HepG2 (cell line): ENCODE measurements around the gene GATA1. TPM values are rescaled to one million over a fixed set of nuclear protein-coding genes. Genes with fewer than 3 reads are reported as not detected.

ENCODE experiments used
- ATAC-seq: fragments of 200-7000 bp; cut with Tn5 transposase; 3 replicates; pipeline ENCODE4 v1.9.1; 2020; ENCODE audit warnings: mild to moderate bottlenecking, moderate library complexity
- BruUV-seq: library from RNA; stranded (reverse); fragments of 400-500 nt; replicated peaks from 2 replicates; lab custom pipeline; 2021; lab: Mats Ljungman, UMichigan
- CTCF ChIA-PET: fragments of 300-600 bp; formaldehyde crosslinking; extraction: SDS; loops from one replicate; lab custom pipeline; 2021; ENCODE audit warnings: low total read pairs, inconsistent platforms, low intra/inter-chr PET ratio; lab: Yijun Ruan, JAX
- POLR2A ChIA-PET: fragments of 350-600 bp; sonication (Branson Sonifier 250); formaldehyde crosslinking; loops from one replicate; lab custom pipeline; 2020; ENCODE audit warnings: antibody characterized with exemption, inconsistent platforms; lab: Yijun Ruan, JAX
- DNase-seq: peaks from one replicate; pipeline ENCODE4 v3.0.0-alpha.2; 2015; ENCODE audit warnings: low spot score
- FAIRE-seq: peaks from 3 replicates; lab custom pipeline; 2011; peaks lifted over from hg19 to GRCh38; lab: Jason Lieb, UNC
- H2AFZ ChIP-seq: one replicate; pipeline ENCODE4 v1.6.1; 2011; ENCODE audit warnings: low read length, inconsistent platforms
- H3K27ac ChIP-seq: fragments of 300-600 bp; 3 replicates; pipeline ENCODE4 v1.8.0; 2011; ENCODE audit warnings: mixed run types, mild to moderate bottlenecking, mixed read lengths, low read length, inconsistent platforms; ENCODE audit not compliant: insufficient read depth; ENCODE audit errors: extremely low read length
- H3K27me3 ChIP-seq, 2 experiments: fragments of 200-600 bp in 1 of 2; 2 replicates in 1 of 2; 3 replicates in 1 of 2; pipeline versions ENCODE4 v1.6.0 to v1.8.0; 2011; ENCODE audit warnings: low read length in 2 of 2, mild to moderate bottlenecking in 2 of 2, moderate library complexity in 2 of 2, inconsistent platforms in 1 of 2; ENCODE audit not compliant: insufficient read depth in 2 of 2, control insufficient read depth in 1 of 2
- H3K36me3 ChIP-seq, 2 experiments: fragments of 200-600 bp in 1 of 2; replicated peaks in 1 of 2; 2 replicates in 1 of 2; 3 replicates in 1 of 2; pipeline versions ENCODE4 v1.5.1 to v1.8.0; 2011; ENCODE audit warnings: low read length in 2 of 2, inconsistent platforms in 1 of 2; ENCODE audit not compliant: insufficient read depth in 2 of 2, control insufficient read depth in 1 of 2
- H3K4me1 ChIP-seq: 2 replicates; pipeline ENCODE4 v1.5.1; 2012; ENCODE audit warnings: low read length, inconsistent platforms; ENCODE audit not compliant: insufficient read depth
- H3K4me2 ChIP-seq: 2 replicates; pipeline ENCODE4 v1.6.0; 2011; ENCODE audit warnings: low read depth, low read length, inconsistent platforms
- H3K4me3 ChIP-seq, 3 experiments: fragments of 200-600 bp in 1 of 3; sonication (generic), shearing (Covaris generic) in 1 of 3; replicated peaks in 1 of 3; 2 replicates each; pipeline ENCODE4 v1.5.1; 2011 to 2016; ENCODE audit warnings: low read length in 3 of 3, inconsistent platforms in 2 of 3, low read depth in 2 of 3, mild to moderate bottlenecking in 2 of 3, control low read depth in 1 of 3, mixed read lengths in 1 of 3; ENCODE audit not compliant: insufficient read depth in 1 of 3
- H3K79me2 ChIP-seq: one replicate; pipeline ENCODE4 v1.6.1; 2011; ENCODE audit warnings: low read length, inconsistent platforms; ENCODE audit not compliant: insufficient read depth
- H3K9ac ChIP-seq: 2 replicates; pipeline ENCODE4 v1.6.0; 2011; ENCODE audit warnings: mild to moderate bottlenecking, low read depth, low read length, inconsistent platforms; ENCODE audit not compliant: insufficient read depth
- H3K9me3 ChIP-seq: 2 replicates; pipeline ENCODE4 v1.5.1; 2012; ENCODE audit warnings: mild to moderate bottlenecking, low read length
- H4K20me1 ChIP-seq: 2 replicates; pipeline ENCODE4 v1.6.0; 2011; ENCODE audit warnings: inconsistent platforms, mild to moderate bottlenecking, low read length, moderate library complexity; ENCODE audit not compliant: insufficient read depth
- ARNTL ChIP-seq: sonication (generic); formaldehyde crosslinking; IDR thresholded peaks from 2 replicates; pipeline ENCODE4 v1.4.0; 2020; ENCODE audit warnings: mild to moderate bottlenecking, missing genetic modification reagents
- BRF2 ChIP-seq: sonication (generic); formaldehyde crosslinking; IDR thresholded peaks from 2 replicates; pipeline ENCODE4 v1.8.1; 2022; ENCODE audit warnings: mild to moderate bottlenecking, missing genetic modification reagents
- DPF2 ChIP-seq: sonication (generic); formaldehyde crosslinking; IDR thresholded peaks from 2 replicates; pipeline ENCODE4 v1.4.0; 2020; ENCODE audit warnings: mild to moderate bottlenecking, low read depth, missing genetic modification reagents, borderline replicate concordance
- ETV5 ChIP-seq: IDR thresholded peaks from 2 replicates; pipeline ENCODE4 v1.6.1; 2018; ENCODE audit warnings: missing biosample characterization, missing genetic modification reagents, inconsistent platforms, borderline replicate concordance
- FLYWCH1 ChIP-seq: sonication (generic); formaldehyde crosslinking; IDR thresholded peaks from 2 replicates; pipeline ENCODE4 v1.8.1; 2023; ENCODE audit warnings: mild to moderate bottlenecking, missing genetic modification reagents
- GTF2F1 ChIP-seq: fragments of 150-350 bp; IDR thresholded peaks from 2 replicates; pipeline ENCODE4 v1.6.1; 2014; ENCODE audit warnings: low read length
- MBD4 ChIP-seq: IDR thresholded peaks from 2 replicates; pipeline ENCODE4 v1.6.1; 2012; ENCODE audit warnings: low read length, inconsistent platforms, borderline replicate concordance
- NFIC ChIP-seq: IDR thresholded peaks from 2 replicates; pipeline ENCODE4 v1.6.1; 2012; ENCODE audit warnings: mild to moderate bottlenecking, low read length, inconsistent platforms
- NR0B2 ChIP-seq: sonication (generic); formaldehyde crosslinking; IDR thresholded peaks from 2 replicates; pipeline ENCODE4 v1.4.0; 2020; ENCODE audit warnings: mild to moderate bottlenecking, missing genetic modification reagents
- RAD21 ChIP-seq: fragments of 450-650 bp; formaldehyde crosslinking; IDR thresholded peaks from 2 replicates; pipeline ENCODE4 v1.5.0; 2020; ENCODE audit warnings: mild to moderate bottlenecking
- SIN3B ChIP-seq: fragments of 150-350 bp; IDR thresholded peaks from 2 replicates; pipeline ENCODE4 v1.6.1; 2014; ENCODE audit warnings: low read length
- SMARCC2 ChIP-seq: fragments of 450-650 bp; IDR thresholded peaks from 2 replicates; pipeline ENCODE4 v1.6.1; 2017; ENCODE audit warnings: antibody characterized with exemption, mild to moderate bottlenecking
- SP4 ChIP-seq: sonication (generic); formaldehyde crosslinking; IDR thresholded peaks from 2 replicates; pipeline ENCODE4 v1.8.1; 2023; ENCODE audit warnings: mild to moderate bottlenecking, missing genetic modification reagents
- ZNF556 ChIP-seq: sonication (generic); formaldehyde crosslinking; IDR thresholded peaks from 2 replicates; pipeline ENCODE4 v1.4.0; 2020; ENCODE audit warnings: mild to moderate bottlenecking, missing genetic modification reagents, borderline replicate concordance
- ZNF780A ChIP-seq: sonication (generic); formaldehyde crosslinking; IDR thresholded peaks from 2 replicates; pipeline ENCODE4 v1.8.0; 2022; ENCODE audit warnings: mild to moderate bottlenecking, missing genetic modification reagents, moderate library complexity
- ZNF878 ChIP-seq: sonication (generic); formaldehyde crosslinking; IDR thresholded peaks from 2 replicates; pipeline ENCODE4 v1.8.1; 2023; ENCODE audit warnings: mild to moderate bottlenecking, missing genetic modification reagents, moderate library complexity
- WGBS: methylation state at CpG from one replicate; pipeline ENCODE4 v1.1.6; 2017; ENCODE audit warnings: low lambda C conversion rate; 5-methylcytosine and 5-hydroxymethylcytosine counted together
- in situ Hi-C: cut with HindIII; loops from 2 replicates; pipeline ENCODE4 v1.10.0; 2017; ENCODE audit warnings: low pct_unique_long_range_greater_than_20kb; ENCODE audit not compliant: extremely low pct_ligation_motif_present
- intact Hi-C: fragments of 100-400 bp; cut with micrococcal nuclease; formaldehyde crosslinking; loops from one replicate; pipeline ENCODE4 v1.10.0; 2022; ENCODE audit not compliant: unreplicated experiment
- polyA plus RNA-seq, 8 experiments: library from polyadenylated mRNA; depleted of rRNA in 3 of 8; stranded (reverse) in 7 of 8; unstranded in 1 of 8; fragments of >200 nt; fragmentation: Illumina TruSeq in 4 of 8; extraction: Trizol in 4 of 8; gene quantifications; 2 replicates each; pipeline versions ENCODE4 v1.2.1 to v1.2.3, GENCODE V29; 2011 to 2016; ENCODE audit warnings: low read depth in 4 of 8, missing spikeins in 1 of 8, mixed read lengths in 1 of 8; ENCODE audit not compliant: insufficient read depth in 1 of 8
- total RNA-seq, 5 experiments: library from RNA; depleted of rRNA; stranded (reverse); fragments of >200 nt; fragmentation: Illumina TruSeq; extraction: Trizol; gene quantifications; 2 replicates each; pipeline ENCODE4 v1.2.3, GENCODE V29; 2016; ENCODE audit warnings: low read depth in 1 of 5
- TF ChIP-seq, protein P1 (sequence below): sonication (generic); formaldehyde crosslinking; IDR thresholded peaks from 2 replicates; pipeline ENCODE4 v1.4.0; 2020; ENCODE audit warnings: missing genetic modification reagents, borderline replicate concordance
- TF ChIP-seq, protein P2 (sequence below): sonication (generic); formaldehyde crosslinking; IDR thresholded peaks from 2 replicates; pipeline ENCODE4 v1.8.1; 2023; ENCODE audit warnings: missing genetic modification reagents, inconsistent platforms, borderline replicate concordance

Gene GATA1
- total and polyA plus RNA-seq, 2 of the 13 experiments (the other 11 are each of a cell fraction or from before 2014, with no cell fraction given), result 0.13 TPM; not detected in 1

DNA sequence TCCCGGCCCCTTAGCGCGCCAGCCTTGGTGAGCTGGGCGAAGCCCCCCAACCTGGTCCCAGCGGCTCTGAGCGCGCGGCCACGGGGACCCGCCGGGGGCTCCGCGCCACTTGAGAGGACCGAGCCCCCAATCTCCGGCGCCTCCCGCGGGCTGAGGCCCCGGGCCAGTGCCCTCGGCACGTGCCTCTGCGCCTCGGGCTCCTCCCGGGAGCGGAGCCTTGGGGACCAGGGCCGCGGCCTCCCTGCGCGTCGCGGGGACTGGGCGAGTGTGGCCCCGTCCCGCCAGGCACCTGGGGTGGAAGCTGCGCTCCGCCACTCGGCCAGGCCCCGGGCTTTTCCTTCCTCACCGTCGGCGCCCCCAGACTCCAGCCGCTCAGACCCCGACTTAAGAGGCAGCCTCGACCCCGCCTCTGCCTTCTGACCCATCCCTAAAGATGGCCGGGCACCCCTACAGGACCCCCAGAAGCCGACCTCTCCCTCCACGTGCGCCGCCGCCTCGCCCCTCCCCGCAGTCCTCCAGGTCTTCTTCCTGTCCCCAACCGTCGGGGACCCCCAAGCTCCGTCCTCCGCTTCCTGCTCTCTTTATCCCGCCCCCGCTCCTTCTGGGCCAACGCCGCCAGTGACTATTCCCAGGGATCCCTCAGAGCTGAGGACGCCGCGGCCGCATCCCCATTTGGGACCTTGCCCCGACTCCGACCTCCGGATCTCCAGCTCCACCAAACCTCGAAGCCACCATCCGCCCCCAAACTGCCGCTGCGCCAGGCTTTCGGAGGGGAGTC, 40.7 kb downstream of the GATA1 start (continued):
- TF ChIP-seq GTF2F1 (no peak), ARNTL (no peak), ZNF878 (CRISPR knock-in tag) (no peak), MBD4 (no peak), FLYWCH1 (CRISPR knock-in tag) (no peak), ETV5 (CRISPR knock-in tag) (no peak), SIN3B (no peak), ZNF780A (CRISPR knock-in tag) (no peak), ZNF556 (CRISPR knock-in tag) (no peak), SP4 (CRISPR knock-in tag) (no peak)
- TF ChIP-seq, protein P1, sequence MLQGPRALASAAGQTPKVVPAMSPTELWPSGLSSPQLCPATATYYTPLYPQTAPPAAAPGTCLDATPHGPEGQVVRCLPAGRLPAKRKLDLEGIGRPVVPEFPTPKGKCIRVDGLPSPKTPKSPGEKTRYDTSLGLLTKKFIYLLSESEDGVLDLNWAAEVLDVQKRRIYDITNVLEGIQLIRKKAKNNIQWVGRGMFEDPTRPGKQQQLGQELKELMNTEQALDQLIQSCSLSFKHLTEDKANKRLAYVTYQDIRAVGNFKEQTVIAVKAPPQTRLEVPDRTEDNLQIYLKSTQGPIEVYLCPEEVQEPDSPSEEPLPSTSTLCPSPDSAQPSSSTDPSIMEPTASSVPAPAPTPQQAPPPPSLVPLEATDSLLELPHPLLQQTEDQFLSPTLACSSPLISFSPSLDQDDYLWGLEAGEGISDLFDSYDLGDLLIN (CRISPR knock-in tag), result no peak

DNA sequence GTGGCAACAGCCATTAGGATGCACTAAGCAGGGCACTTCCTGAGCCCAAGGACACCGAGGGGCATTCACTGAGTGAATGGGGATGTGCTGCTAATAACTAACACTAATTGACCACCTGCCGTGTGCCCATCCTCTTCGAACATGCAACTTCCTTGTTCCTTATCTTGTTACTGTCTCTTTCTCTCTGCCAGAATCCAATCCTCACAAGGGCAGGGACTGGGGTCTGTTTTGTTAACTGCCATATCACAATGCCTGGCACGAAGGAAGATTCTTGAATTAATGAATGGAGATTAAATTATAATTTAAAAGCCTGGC, 41.2 kb downstream of the GATA1 start:
- CTCF ChIA-PET, result no interaction called here
- Histone ChIP-seq H3K27ac (no peak overlapping the region), H3K4me1 (no peaks in the 10 kb centered on the region), H3K4me2 (no peak overlapping the region), H3K9ac (no peak overlapping the region), H3K79me2 (no peaks in the 10 kb centered on the region), H2AFZ (no peak overlapping the region), H3K27me3 (no peaks in the 10 kb centered on the region), H4K20me1 (no peaks in the 10 kb centered on the region), H3K4me3 (no peak overlapping the region), H3K36me3 (peaks cover 0 to 5% of the 10 kb centered on the region in 2 experiments; a peak in 1 of 5 replicates), H3K9me3 (no peaks in the 10 kb centered on the region)
- no peak for DNase-seq
- no peak for ATAC-seq
- intact Hi-C loops (no loop called here), in situ Hi-C loops (no loop called here)
- no peak for TF ChIP-seq NR0B2
- TF ChIP-seq RAD21 (CRISPR knock-in tag), result no peak
- TF ChIP-seq BRF2 (CRISPR knock-in tag), result no peak
- no peak for TF ChIP-seq SMARCC2
- TF ChIP-seq NFIC, result no peak
- TF ChIP-seq, protein P2, sequence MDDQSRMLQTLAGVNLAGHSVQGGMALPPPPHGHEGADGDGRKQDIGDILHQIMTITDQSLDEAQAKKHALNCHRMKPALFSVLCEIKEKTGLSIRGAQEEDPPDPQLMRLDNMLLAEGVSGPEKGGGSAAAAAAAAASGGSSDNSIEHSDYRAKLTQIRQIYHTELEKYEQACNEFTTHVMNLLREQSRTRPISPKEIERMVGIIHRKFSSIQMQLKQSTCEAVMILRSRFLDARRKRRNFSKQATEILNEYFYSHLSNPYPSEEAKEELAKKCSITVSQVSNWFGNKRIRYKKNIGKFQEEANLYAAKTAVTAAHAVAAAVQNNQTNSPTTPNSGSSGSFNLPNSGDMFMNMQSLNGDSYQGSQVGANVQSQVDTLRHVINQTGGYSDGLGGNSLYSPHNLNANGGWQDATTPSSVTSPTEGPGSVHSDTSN (CRISPR knock-in tag), result no peak
- no peak for TF ChIP-seq DPF2 (CRISPR knock-in tag)
- 92% methylated on average over 3 of the region's 4 CpGs for WGBS
- no TSS peak for BruUV-seq
- POLR2A ChIA-PET, result no interaction called here
- FAIRE-seq, result no peak
